Hepatocyte (in vitro differentiated cells): ENCODE results near the gene ZNF77.
"Not testable (repeated sequence)": the region's sequence is repeated elsewhere in the genome, so short reads cannot be mapped to it uniquely, and the experiment has no call there.

ENCODE experiments used
- CTCF ChIP-seq: fragments of 200-600 bp; sonication (generic); IDR thresholded peaks from 2 replicates; pipeline ENCODE4 v1.5.1; 2016; ENCODE audit warnings: antibody characterized with exemption, mild to moderate bottlenecking; ENCODE audit not compliant: poor library complexity
- EZH2 ChIP-seq: fragments of 200-600 bp; sonication (generic); IDR thresholded peaks from 2 replicates; pipeline ENCODE4 v1.6.1; 2016; ENCODE audit warnings: antibody characterized with exemption, mild to moderate bottlenecking, borderline replicate concordance
- EZH2phosphoT487 ChIP-seq: fragments of 200-600 bp; sonication (generic); IDR thresholded peaks from one replicate; pipeline ENCODE4 v1.6.1; 2018; ENCODE audit warnings: antibody characterized with exemption, mild to moderate bottlenecking, low read depth, moderate library complexity; ENCODE audit not compliant: unreplicated experiment, severe bottlenecking

DNA sequence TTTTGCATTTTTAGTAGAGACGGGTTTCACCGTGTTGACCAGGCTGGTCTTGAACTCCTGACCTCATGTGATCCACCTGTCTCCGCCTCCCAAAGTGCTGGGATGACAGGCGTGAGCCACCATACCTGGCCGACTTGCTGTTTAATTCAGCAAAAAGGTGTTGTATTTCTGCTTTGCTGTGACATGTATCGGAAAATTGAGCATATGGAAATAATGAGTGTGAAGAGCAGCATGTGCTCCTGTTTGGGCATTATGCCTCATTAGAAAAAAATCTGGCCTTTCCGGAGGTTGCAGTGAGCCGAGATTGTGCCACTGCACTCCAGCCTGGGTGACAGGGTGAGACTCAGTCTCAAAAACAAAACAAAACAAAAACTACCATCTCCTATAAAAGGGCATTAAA, 54.2 kb downstream of the ZNF77 start:
- not testable (repeated sequence) for TF ChIP-seq EZH2, CTCF, EZH2phosphoT487
